ENCODE results near the gene MTSS2.
A peak's percentile ranks its signal among the peaks of the same experiment; 100 is the strongest.

The MTSS2 gene

DNA sequence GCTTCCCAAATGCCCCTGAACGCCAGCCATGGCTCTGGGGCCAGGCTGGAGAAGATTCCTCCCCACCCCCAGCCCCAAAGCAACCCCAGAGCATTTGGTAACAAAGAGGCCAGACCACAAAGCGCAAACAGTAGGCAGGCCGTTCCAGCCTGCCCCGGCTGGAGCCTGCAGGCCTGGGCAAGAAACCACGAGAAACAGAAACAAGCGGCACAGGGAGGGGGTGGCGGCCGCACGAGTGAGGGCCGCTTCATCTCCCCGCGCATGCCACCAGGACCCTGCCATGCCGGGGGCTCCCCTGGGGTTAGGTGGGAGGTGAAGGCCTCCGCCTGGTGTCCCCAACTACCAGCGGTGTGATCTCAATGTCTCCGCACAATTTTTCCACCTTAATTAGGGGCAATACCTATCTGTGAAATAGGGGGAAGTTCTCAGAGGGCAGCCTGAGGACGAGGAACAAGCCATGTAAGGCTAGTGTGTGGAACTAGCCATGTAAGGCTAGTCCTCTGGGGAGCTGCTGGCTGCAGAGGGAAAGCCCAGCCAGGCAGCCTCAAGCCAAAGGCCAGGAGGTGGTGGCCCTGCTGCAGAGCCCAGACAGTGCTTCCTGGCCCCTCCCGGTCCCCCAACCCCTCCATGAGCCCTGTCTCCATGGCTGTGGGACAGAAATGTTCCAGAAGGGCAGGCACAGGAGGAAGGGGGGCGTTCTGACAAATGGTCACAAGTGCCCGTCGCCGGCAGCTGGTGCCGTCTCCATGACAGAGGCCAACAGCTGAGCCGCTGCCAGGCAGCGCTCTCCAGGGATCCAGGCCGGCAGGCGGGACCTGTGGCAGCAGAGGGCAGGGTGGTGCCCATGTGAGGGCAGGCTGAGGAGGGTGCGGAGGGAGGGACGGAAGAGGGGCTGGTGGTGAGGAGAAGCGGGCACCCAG is 14.5 kb upstream of the MTSS2 start:
- H3K79me2 ChIP-seq (ENCODE audit: control insufficient read depth, insufficient read depth, low read length) = no peaks in the 10 kb centered on the region
- no CpG with 5 or more reads among the region's 30 CpGs for WGBS (ENCODE audit: extremely low coverage, insufficient coverage, low lambda C conversion rate)
- H3K27me3 ChIP-seq (ENCODE audit: insufficient read depth, low read length, poor library complexity) = no peaks in the 10 kb centered on the region
- H3K23ac ChIP-seq (ENCODE audit: low read length) = no peak overlapping the region
- no peaks in the 10 kb centered on the region for H3K79me1 ChIP-seq (ENCODE audit: low read length)
- no peak overlapping the region for H3K4me3 ChIP-seq (ENCODE audit: low read length)
- H3K4me2 ChIP-seq (ENCODE audit: low read length) = no peak overlapping the region
- H2BK120ac ChIP-seq (ENCODE audit: low read depth, low read length) = no peak overlapping the region
- H3K18ac ChIP-seq (ENCODE audit: low read length) = no peak overlapping the region
- H4K8ac ChIP-seq (ENCODE audit: low read depth, low read length) = no peak overlapping the region
- H4K5ac ChIP-seq (ENCODE audit: low read length) = no peak overlapping the region
- H3K56ac ChIP-seq (ENCODE audit: low read length) = no peak overlapping the region
- no peak overlapping the region for H3K4ac ChIP-seq (ENCODE audit: low read depth, low read length)
- H3K4me1 ChIP-seq (ENCODE audit: control insufficient read depth, low read depth, low read length) = peaks cover 5% of the 10 kb centered on the region
- H2BK5ac ChIP-seq (ENCODE audit: low read length) = no peak overlapping the region
- H3K36me3 ChIP-seq (ENCODE audit: control insufficient read depth, insufficient read depth, low read length) = no peaks in the 10 kb centered on the region
- H2AK5ac ChIP-seq (ENCODE audit: low read length) = no peak overlapping the region
- no peak for DNase-seq
- H3K27ac ChIP-seq (ENCODE audit: low read depth, low read length) = no peak overlapping the region
- no peak overlapping the region for H2BK15ac ChIP-seq (replicated peaks; ENCODE audit: low read depth)
- no peak overlapping the region for H3K9ac ChIP-seq (ENCODE audit: low read length)

DNA sequence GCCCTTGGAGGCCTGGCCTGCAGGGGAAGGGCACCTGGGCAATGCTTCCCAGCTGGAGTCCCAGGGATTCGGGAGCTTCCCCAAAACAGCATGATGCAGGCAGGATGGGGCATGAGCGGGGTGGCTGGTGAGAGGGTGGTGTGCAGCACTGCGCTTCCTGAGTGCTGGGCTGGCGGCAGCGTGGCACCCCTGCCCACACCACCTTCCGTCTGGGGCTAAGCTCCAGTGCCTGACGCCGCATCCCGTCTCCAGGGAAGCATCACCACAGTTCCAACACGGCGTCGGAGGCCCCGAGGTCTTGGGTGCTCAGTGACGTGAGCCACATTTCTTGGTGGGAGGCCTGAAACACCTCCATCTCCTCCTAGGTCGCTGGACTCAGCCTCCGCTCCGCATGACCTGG is 13.8 kb upstream of the MTSS2 start:
- H3K4me1 ChIP-seq (ENCODE audit: control insufficient read depth, low read depth, low read length) = peaks cover 6% of the 10 kb centered on the region
- H3K36me3 ChIP-seq (ENCODE audit: control insufficient read depth, insufficient read depth, low read length) = no peaks in the 10 kb centered on the region
- no peak overlapping the region for H3K23ac ChIP-seq (ENCODE audit: low read length)
- no peak overlapping the region for H3K9ac ChIP-seq (ENCODE audit: low read length)
- no peak overlapping the region for H2AK5ac ChIP-seq (ENCODE audit: low read length)
- H3K79me1 ChIP-seq (ENCODE audit: low read length) = no peaks in the 10 kb centered on the region
- DNase-seq = no peak
- H3K4me2 ChIP-seq (ENCODE audit: low read length) = no peak overlapping the region
- no peak overlapping the region for H2BK15ac ChIP-seq (replicated peaks; ENCODE audit: low read depth)
- no peak overlapping the region for H2BK5ac ChIP-seq (ENCODE audit: low read length)
- no peak overlapping the region for H3K27ac ChIP-seq (ENCODE audit: low read depth, low read length)
- H3K4me3 ChIP-seq (ENCODE audit: low read length) = no peak overlapping the region
- H3K56ac ChIP-seq (ENCODE audit: low read length) = no peak overlapping the region
- H3K4ac ChIP-seq (ENCODE audit: low read depth, low read length) = no peak overlapping the region
- H4K8ac ChIP-seq (ENCODE audit: low read depth, low read length) = no peak overlapping the region
- no peak overlapping the region for H3K18ac ChIP-seq (ENCODE audit: low read length)
- no peaks in the 10 kb centered on the region for H3K27me3 ChIP-seq (ENCODE audit: insufficient read depth, low read length, poor library complexity)
- H2BK120ac ChIP-seq (ENCODE audit: low read depth, low read length) = no peak overlapping the region
- WGBS (ENCODE audit: extremely low coverage, insufficient coverage, low lambda C conversion rate) = no CpG with 5 or more reads among the region's 17 CpGs
- no peaks in the 10 kb centered on the region for H3K79me2 ChIP-seq (ENCODE audit: control insufficient read depth, insufficient read depth, low read length)
- H4K5ac ChIP-seq (ENCODE audit: low read length) = no peak overlapping the region

DNA sequence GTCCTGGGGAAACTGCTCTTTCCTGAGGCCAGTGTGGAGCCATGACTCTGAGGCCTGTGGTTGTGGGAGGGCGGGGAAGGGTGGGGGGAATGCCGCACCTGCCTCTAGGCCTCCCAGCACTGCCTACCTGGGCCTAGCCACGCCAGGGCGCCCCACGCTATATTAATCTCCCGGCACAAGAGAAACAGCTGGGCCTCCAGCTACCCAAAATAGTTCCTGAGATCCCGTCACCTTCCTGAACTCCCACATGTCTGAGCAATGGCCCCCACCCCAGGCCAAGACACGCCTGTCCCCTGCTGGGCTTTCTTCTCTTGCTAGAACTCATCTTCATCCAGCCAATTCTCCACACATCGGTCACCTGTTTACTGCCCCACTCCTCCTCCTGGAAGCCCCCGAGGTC is 13.0 kb upstream of the MTSS2 start:
- Histone ChIP-seq H3K36me3 (ENCODE audit: control insufficient read depth, insufficient read depth, low read length) (no peaks in the 10 kb centered on the region), H2BK120ac (ENCODE audit: low read depth, low read length) (no peak overlapping the region), H3K27ac (ENCODE audit: low read depth, low read length) (no peak overlapping the region), H4K5ac (ENCODE audit: low read length) (no peak overlapping the region), H3K4ac (ENCODE audit: low read depth, low read length) (no peak overlapping the region), H2BK15ac (replicated peaks; ENCODE audit: low read depth) (no peak overlapping the region), H3K23ac (ENCODE audit: low read length) (no peak overlapping the region), H3K79me2 (ENCODE audit: control insufficient read depth, insufficient read depth, low read length) (no peaks in the 10 kb centered on the region), H3K9ac (ENCODE audit: low read length) (no peak overlapping the region), H3K4me1 (ENCODE audit: control insufficient read depth, low read depth, low read length) (peaks cover 6% of the 10 kb centered on the region), H2BK5ac (ENCODE audit: low read length) (no peak overlapping the region), H2AK5ac (ENCODE audit: low read length) (no peak overlapping the region), H3K4me2 (ENCODE audit: low read length) (no peak overlapping the region), H3K79me1 (ENCODE audit: low read length) (no peaks in the 10 kb centered on the region), H3K18ac (ENCODE audit: low read length) (no peak overlapping the region), H4K8ac (ENCODE audit: low read depth, low read length) (no peak overlapping the region), H3K4me3 (ENCODE audit: low read length) (no peak overlapping the region), H3K56ac (ENCODE audit: low read length) (no peak overlapping the region), H3K27me3 (ENCODE audit: insufficient read depth, low read length, poor library complexity) (no peaks in the 10 kb centered on the region)
- no peak for DNase-seq
- no CpG with 5 or more reads among the region's 10 CpGs for WGBS (ENCODE audit: extremely low coverage, insufficient coverage, low lambda C conversion rate)

- no peak overlapping the region for H3K27ac ChIP-seq (ENCODE audit: low read depth, low read length)
- no peaks in the 10 kb centered on the region for H3K27me3 ChIP-seq (ENCODE audit: insufficient read depth, low read length, poor library complexity)
- peaks cover 6% of the 10 kb centered on the region for H3K4me1 ChIP-seq (ENCODE audit: control insufficient read depth, low read depth, low read length)
Observed at GRCh38 chr16:70697594-70698170, 11.8 kb upstream of the MTSS2 start.

GRCh38 chr16:70696952-70697593 is 11.2 kb upstream of the MTSS2 start:
- Histone ChIP-seq H3K56ac (ENCODE audit: low read length) (no peak overlapping the region), H3K9ac (ENCODE audit: low read length) (no peak overlapping the region), H3K79me2 (ENCODE audit: control insufficient read depth, insufficient read depth, low read length) (no peaks in the 10 kb centered on the region), H2AK5ac (ENCODE audit: low read length) (no peak overlapping the region), H3K4me3 (ENCODE audit: low read length) (no peak overlapping the region), H3K4me1 (ENCODE audit: control insufficient read depth, low read depth, low read length) (peaks cover 6% of the 10 kb centered on the region), H3K18ac (ENCODE audit: low read length) (no peak overlapping the region), H4K5ac (ENCODE audit: low read length) (no peak overlapping the region), H3K4ac (ENCODE audit: low read depth, low read length) (no peak overlapping the region), H4K8ac (ENCODE audit: low read depth, low read length) (no peak overlapping the region), H2BK5ac (ENCODE audit: low read length) (no peak overlapping the region), H3K79me1 (ENCODE audit: low read length) (no peaks in the 10 kb centered on the region), H2BK120ac (ENCODE audit: low read depth, low read length) (no peak overlapping the region), H3K36me3 (ENCODE audit: control insufficient read depth, insufficient read depth, low read length) (no peaks in the 10 kb centered on the region), H2BK15ac (replicated peaks; ENCODE audit: low read depth) (no peak overlapping the region), H3K23ac (ENCODE audit: low read length) (no peak overlapping the region), H3K27ac (ENCODE audit: low read depth, low read length) (no peak overlapping the region), H3K4me2 (ENCODE audit: low read length) (no peak overlapping the region), H3K27me3 (ENCODE audit: insufficient read depth, low read length, poor library complexity) (no peaks in the 10 kb centered on the region)
- WGBS (ENCODE audit: extremely low coverage, insufficient coverage, low lambda C conversion rate) = no CpG with 5 or more reads among the region's 19 CpGs
- DNase-seq = peak; percentile 60

More at GRCh38 chr16:70697594-70698170, 11.8 kb upstream of the MTSS2 start:
- Histone ChIP-seq H3K9ac (ENCODE audit: low read length) (no peak overlapping the region), H2AK5ac (ENCODE audit: low read length) (no peak overlapping the region), H2BK120ac (ENCODE audit: low read depth, low read length) (no peak overlapping the region), H4K5ac (ENCODE audit: low read length) (no peak overlapping the region), H3K4me2 (ENCODE audit: low read length) (no peak overlapping the region), H3K36me3 (ENCODE audit: control insufficient read depth, insufficient read depth, low read length) (no peaks in the 10 kb centered on the region), H3K4me3 (ENCODE audit: low read length) (no peak overlapping the region), H4K8ac (ENCODE audit: low read depth, low read length) (no peak overlapping the region), H3K18ac (ENCODE audit: low read length) (no peak overlapping the region), H3K56ac (ENCODE audit: low read length) (no peak overlapping the region), H2BK15ac (replicated peaks; ENCODE audit: low read depth) (no peak overlapping the region), H3K79me1 (ENCODE audit: low read length) (no peaks in the 10 kb centered on the region), H3K23ac (ENCODE audit: low read length) (no peak overlapping the region), H2BK5ac (ENCODE audit: low read length) (no peak overlapping the region), H3K4ac (ENCODE audit: low read depth, low read length) (no peak overlapping the region), H3K79me2 (ENCODE audit: control insufficient read depth, insufficient read depth, low read length) (no peaks in the 10 kb centered on the region)
- peak; percentile 22 for DNase-seq
- WGBS (ENCODE audit: extremely low coverage, insufficient coverage, low lambda C conversion rate) = no CpG with 5 or more reads among the region's 14 CpGs

Measured in mesendoderm (in vitro differentiated cells).